Ovary (tissue), 9 donors: ENCODE measurements around the gene COPS9. TPM values are rescaled to one million over a fixed set of nuclear protein-coding genes. Genes with fewer than 3 reads are reported as not detected.

Experiments
- DNase-seq, 5 donors: peaks; one replicate each; pipeline ENCODE4 v3.0.0-alpha.2; 2019 to 2020
- H3K27ac ChIP-seq, 2 donors: fragments of 200-600 bp; one replicate each; pipeline versions ENCODE4 v1.5.1 to v1.8.0; 2019 to 2022
- H3K27me3 ChIP-seq: fragments of 200-600 bp; one replicate; pipeline ENCODE4 v1.8.0; 2022
- H3K36me3 ChIP-seq: fragments of 200-600 bp; sonication (generic); one replicate; pipeline ENCODE4 v1.5.1; 2019
- H3K4me1 ChIP-seq: one replicate; pipeline ENCODE4 v1.8.1; 2013; ENCODE audit warnings: mild to moderate bottlenecking, moderate library complexity; ENCODE audit not compliant: insufficient read depth
- H3K4me3 ChIP-seq: fragments of 200-600 bp; sonication (generic); one replicate; pipeline ENCODE4 v1.5.1; 2017
- H3K9me3 ChIP-seq, 2 donors: fragments of 200-600 bp in 1 of 2; sonication (generic) in 1 of 2; one replicate each; pipeline versions ENCODE4 v1.5.1 to v1.8.1; 2013 to 2019; ENCODE audit warnings: mild to moderate bottlenecking in 1 of 2, moderate library complexity in 1 of 2
- EP300 ChIP-seq: sonication (generic); formaldehyde crosslinking; IDR thresholded peaks from one replicate; pipeline ENCODE4 v1.6.1; 2017; ENCODE audit warnings: antibody characterized with exemption
- POLR2A ChIP-seq: fragments of 450-650 bp; IDR thresholded peaks from one replicate; pipeline ENCODE4 v1.6.1; 2017; ENCODE audit warnings: antibody characterized with exemption, mild to moderate bottlenecking, moderate library complexity
- WGBS, 3 donors: extraction: QIAGEN DNeasy Blood & Tissue Kit in 1 of 3; methylation state at CpG; one replicate each; pipeline versions ENCODE4 v1.1.5 to v1.1.7; 2013 to 2017; 5-methylcytosine and 5-hydroxymethylcytosine counted together
- intact Hi-C, 4 donors: fragments of 100-400 bp; cut with DNase I; formaldehyde crosslinking; loops; one replicate each; pipeline versions ENCODE4 v1.11.0 to v1.15.1; 2022 to 2023
- polyA plus RNA-seq, 2 donors: library from polyadenylated mRNA; stranded (reverse); fragments of 200-250 nt in 1 of 2; fragments of 350-450 nt in 1 of 2; fragmentation: Illumina TruSeq in 1 of 2; extraction: RNeasy Lipid Tissue Mini Kit (QIAGEN cat#74804) in 1 of 2; gene quantifications; one replicate each; pipeline ENCODE4 v1.2.3, GENCODE V29; 2013 to 2014
- total RNA-seq, 7 donors: library from RNA; depleted of rRNA in 2 of 7; stranded (reverse); fragments of >200 nt in 2 of 7; fragmentation: NEBNext Ultra II Directional in 3 of 7; extraction: Animal tissue kit (Norgen Biotek cat#: 25700) in 3 of 7; gene quantifications; one replicate each; pipeline versions ENCODE4 v1.1.0 to v1.2.4, GENCODE V29; 2016 to 2023
- TF ChIP-seq, protein P1 (sequence below), 3 donors: fragments of 450-650 bp in 2 of 3; fragments of 200-600 bp in 1 of 3; IDR thresholded peaks; one replicate each; pipeline versions ENCODE4 v1.5.1 to v1.8.0; 2016 to 2022; ENCODE audit warnings: antibody characterized with exemption in 3 of 3, mild to moderate bottlenecking in 1 of 3
- donor health status: DM: no; HTN: no; CAD: no; lungs with moderate emphysema.
- donor health status: DM: no; HTN: no; CAD: no.
- donor health status: Bipolar disorder and iron deficiency.
- donor health status: DM: yes; HTN: yes; CAD: no.
- donor health status: DM: no; HTN: no; CAD: no.
- donor health status: DM: yes; HTN: yes; CAD: no.

COPS9 gene
- total and polyA plus RNA-seq, 9 donors, result 42.1 to 286 (median 101) TPM

DNA sequence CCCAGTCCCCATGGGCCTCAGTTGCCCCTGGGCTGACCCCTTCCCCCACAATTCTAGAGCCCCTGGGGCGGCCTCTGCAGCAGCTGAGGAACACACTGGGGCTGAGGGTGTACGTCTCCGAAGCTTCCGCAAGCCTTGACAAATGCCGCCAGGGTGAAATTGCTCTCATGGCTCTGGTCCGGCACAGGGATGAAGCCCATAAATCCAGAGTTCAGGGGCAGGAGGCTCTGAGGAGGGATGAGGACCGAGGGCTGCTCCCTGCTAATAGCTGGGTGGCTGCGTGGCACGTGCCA lies 31.4 kb upstream of the COPS9 start:
- H3K4me3 ChIP-seq, result no peak overlapping the region
- no peaks in the 10 kb centered on the region for H3K27me3 ChIP-seq
- 67 to 83% (median 76%) methylated on average over 7 to 9 of the region's 9 CpGs for WGBS, 3 donors
- H3K9me3 ChIP-seq, result no peaks in the 10 kb centered on the region
- DNase-seq, result peak in 1 of 5 donors; percentile 3
- TF ChIP-seq EP300 (no peak), POLR2A (no peak)
- TF ChIP-seq, protein P1, sequence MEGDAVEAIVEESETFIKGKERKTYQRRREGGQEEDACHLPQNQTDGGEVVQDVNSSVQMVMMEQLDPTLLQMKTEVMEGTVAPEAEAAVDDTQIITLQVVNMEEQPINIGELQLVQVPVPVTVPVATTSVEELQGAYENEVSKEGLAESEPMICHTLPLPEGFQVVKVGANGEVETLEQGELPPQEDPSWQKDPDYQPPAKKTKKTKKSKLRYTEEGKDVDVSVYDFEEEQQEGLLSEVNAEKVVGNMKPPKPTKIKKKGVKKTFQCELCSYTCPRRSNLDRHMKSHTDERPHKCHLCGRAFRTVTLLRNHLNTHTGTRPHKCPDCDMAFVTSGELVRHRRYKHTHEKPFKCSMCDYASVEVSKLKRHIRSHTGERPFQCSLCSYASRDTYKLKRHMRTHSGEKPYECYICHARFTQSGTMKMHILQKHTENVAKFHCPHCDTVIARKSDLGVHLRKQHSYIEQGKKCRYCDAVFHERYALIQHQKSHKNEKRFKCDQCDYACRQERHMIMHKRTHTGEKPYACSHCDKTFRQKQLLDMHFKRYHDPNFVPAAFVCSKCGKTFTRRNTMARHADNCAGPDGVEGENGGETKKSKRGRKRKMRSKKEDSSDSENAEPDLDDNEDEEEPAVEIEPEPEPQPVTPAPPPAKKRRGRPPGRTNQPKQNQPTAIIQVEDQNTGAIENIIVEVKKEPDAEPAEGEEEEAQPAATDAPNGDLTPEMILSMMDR (IDR thresholded peaks at IDR 0.05), result no peak
- no peak overlapping the region for H3K27ac ChIP-seq
- intact Hi-C loops, result no loop called here
- H3K4me1 ChIP-seq, result peaks cover 2% of the 10 kb centered on the region
- no peaks in the 10 kb centered on the region for H3K36me3 ChIP-seq

DNA sequence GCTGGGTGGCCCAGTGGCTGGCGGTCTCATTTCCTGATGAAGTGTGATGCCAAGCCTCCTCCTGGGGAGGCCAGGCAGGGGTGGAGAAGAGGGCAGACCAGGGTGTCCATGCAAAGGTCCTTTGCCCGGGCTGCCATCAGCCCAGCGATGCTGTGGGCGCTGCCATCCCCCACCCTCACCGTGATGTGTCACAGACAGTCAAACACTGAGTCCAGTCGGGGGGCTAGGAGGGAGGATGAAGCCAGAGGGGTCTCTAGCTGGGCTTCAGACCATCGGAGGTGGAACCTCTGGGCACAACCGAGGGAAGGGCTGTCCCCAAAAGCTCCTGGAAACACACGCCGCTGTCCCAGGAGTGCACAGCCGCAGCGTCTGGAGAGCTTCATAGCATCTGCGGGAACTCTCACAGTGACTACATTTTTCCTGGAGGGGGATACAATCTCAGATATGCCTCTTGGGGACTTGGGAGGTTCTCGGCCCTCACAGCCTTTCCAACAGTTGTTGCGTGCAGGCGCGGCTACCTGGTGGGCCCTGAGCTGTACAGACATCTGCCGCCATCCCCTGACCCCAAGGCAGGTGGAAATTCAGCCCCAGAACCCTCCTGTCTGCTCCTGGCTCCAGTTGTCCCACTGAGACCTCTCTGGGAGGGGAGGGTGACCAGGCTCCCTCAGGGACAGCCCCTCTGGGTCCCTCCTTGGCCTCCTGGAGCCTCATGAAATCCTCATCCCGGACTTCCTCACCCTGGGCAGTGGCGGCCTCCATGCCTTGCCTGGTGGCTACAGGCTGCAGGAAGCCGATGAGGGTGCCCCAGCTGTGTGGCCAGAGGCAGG lies 30.9 kb upstream of the COPS9 start:
- Histone ChIP-seq H3K4me1 (peaks cover 2% of the 10 kb centered on the region), H3K27me3 (no peaks in the 10 kb centered on the region), H3K9me3 (no peaks in the 10 kb centered on the region), H3K27ac (no peak overlapping the region), H3K4me3 (no peak overlapping the region), H3K36me3 (no peaks in the 10 kb centered on the region)
- DNase-seq, result peak in 1 of 5 donors; percentile 7
- WGBS, 3 donors, result 86 to 91% (median 90%) methylated on average over 20 to 21 of the region's 21 CpGs
- intact Hi-C loops, result no loop called here
- TF ChIP-seq POLR2A (no peak), EP300 (no peak)
- TF ChIP-seq, protein P1 (IDR thresholded peaks at IDR 0.05), result no peak

DNA sequence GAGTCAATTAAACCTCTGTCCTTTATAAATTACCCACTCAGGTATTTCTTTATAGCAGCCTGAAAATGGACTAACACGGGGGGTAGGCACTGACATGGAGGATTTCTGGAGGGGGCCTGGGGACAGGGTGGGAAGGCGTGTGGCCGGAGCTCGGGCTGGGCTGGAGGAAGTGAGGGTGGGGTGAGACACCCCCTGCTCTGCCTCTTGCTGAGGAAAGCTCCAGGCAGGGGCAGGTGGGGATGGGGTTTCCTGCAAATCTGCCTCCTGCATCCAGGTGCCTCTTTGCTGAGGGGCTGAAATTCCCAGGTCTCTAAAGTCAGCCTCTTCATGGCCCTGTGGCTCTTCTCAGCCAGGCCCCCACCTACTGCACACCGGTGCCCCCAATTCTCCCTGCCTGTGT lies 30.1 kb upstream of the COPS9 start:
- Histone ChIP-seq H3K4me3 (no peak overlapping the region), H3K27ac (no peak overlapping the region), H3K36me3 (no peaks in the 10 kb centered on the region), H3K4me1 (peaks cover 2% of the 10 kb centered on the region), H3K27me3 (no peaks in the 10 kb centered on the region), H3K9me3 (no peaks in the 10 kb centered on the region)
- intact Hi-C loops, result no loop called here
- whole genome bisulfite sequencing, 3 donors, result 81 to 86% (median 82%) methylated on average over 5 of the region's 5 CpGs
- TF ChIP-seq EP300 (no peak), POLR2A (no peak)
- TF ChIP-seq, protein P1 (IDR thresholded peaks at IDR 0.05), result no peak
- no peak for DNase-seq

DNA sequence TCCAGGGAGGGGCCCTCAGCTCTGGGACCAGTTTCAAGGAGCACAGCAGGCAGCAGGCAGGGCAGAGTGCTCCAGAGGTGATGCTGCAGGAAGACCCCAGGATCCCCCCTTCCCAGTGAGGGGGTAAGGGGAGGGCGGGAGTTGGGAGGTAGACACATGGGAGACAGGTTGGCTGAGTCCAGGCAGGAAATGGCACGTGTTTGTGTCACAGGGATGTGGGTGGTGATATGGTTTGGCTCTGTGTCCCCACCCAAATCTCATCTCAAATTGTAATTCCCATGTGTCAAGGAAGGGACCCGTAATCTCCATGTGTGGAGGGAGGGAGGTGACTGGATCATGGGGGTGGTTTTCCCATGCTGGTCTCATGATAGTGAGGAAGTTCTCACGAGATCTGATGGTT lies 29.6 kb upstream of the COPS9 start:
- intact Hi-C loops, result no loop called here
- H3K27me3 ChIP-seq, result no peaks in the 10 kb centered on the region
- TF ChIP-seq EP300 (no peak), POLR2A (no peak)
- TF ChIP-seq, protein P1 (IDR thresholded peaks at IDR 0.05), result no peak

More for the DNA sequence above, 29.6 kb upstream of the COPS9 start:
- Histone ChIP-seq H3K4me1 (peaks cover 2% of the 10 kb centered on the region), H3K27ac (no peak overlapping the region), H3K4me3 (no peak overlapping the region), H3K9me3 (no peaks in the 10 kb centered on the region), H3K36me3 (no peaks in the 10 kb centered on the region)
- 58 to 62% (median 62%) methylated on average over 4 of the region's 4 CpGs for WGBS, 3 donors
- DNase-seq, result peak in 1 of 5 donors; percentile 4
